T-helper 1 cell (primary cell): ENCODE data around the gene SLC38A10.
"Not testable (repeated sequence)": the region's sequence is repeated elsewhere in the genome, so short reads cannot be mapped to it uniquely, and the experiment has no call there.

Experiments
- DNase-seq, 5 donors: peaks; one replicate each; pipeline ENCODE4 v3.0.0-alpha.2; 2012 to 2020

Gene SLC38A10

GRCh38 chr17:81310949-81311550 lies 15.9 kb upstream of the SLC38A10 start:
- no peak for DNase-seq

- DNase-seq = no peak
Measured at GRCh38 chr17:81309859-81310839, 15.0 kb upstream of the SLC38A10 start.

- peak in 1 of 5 donors; percentile 35 for DNase-seq
Measured at GRCh38 chr17:81309140-81309858, 14.2 kb upstream of the SLC38A10 start.

DNA sequence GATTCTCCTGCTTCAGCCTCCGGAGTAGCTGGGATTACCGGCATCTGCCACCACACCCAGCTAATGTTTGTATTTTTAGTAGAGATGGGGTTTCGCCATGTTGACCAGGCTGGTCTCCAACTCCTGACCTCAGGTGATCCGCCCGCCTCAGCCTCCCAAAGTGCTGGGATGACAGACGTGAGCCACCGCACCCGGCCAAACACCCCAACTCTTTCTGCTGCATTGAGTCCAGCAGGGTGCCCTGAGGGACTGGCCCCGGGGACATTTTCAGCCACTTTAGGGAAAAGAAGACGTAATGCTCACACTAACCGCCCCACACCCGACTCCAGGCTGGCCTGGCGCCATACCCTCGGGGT lies 13.7 kb upstream of the SLC38A10 start:
- not testable (repeated sequence) for DNase-seq

- no peak for DNase-seq
Measured at GRCh38 chr17:81307636-81308560, 12.8 kb upstream of the SLC38A10 start.

- no peak for DNase-seq
Measured at GRCh38 chr17:81306898-81307510, 11.9 kb upstream of the SLC38A10 start.

DNA sequence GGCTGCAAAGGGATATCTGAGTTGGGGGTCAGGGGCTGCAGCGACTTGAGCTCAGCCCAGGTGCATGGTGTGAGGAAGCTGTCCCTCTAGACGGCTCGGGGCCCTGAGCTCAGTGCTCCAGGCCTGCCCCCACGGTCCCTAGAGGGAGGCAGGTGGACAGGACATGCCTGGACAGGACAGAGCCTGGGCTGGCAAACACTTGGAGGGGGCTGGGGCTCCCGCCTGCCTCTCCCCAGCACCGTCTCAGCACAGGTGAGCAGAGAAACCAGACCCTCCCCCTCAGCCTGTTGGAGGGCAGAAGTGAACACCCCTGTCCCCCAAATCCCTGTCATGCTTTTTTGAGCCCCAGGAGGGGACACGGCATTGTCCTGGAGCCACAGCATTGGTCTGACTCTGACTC lies 11.4 kb upstream of the SLC38A10 start:
- no peak for DNase-seq

GRCh38 chr17:81305051-81305630 lies 10.0 kb upstream of the SLC38A10 start:
- no peak for DNase-seq

DNA sequence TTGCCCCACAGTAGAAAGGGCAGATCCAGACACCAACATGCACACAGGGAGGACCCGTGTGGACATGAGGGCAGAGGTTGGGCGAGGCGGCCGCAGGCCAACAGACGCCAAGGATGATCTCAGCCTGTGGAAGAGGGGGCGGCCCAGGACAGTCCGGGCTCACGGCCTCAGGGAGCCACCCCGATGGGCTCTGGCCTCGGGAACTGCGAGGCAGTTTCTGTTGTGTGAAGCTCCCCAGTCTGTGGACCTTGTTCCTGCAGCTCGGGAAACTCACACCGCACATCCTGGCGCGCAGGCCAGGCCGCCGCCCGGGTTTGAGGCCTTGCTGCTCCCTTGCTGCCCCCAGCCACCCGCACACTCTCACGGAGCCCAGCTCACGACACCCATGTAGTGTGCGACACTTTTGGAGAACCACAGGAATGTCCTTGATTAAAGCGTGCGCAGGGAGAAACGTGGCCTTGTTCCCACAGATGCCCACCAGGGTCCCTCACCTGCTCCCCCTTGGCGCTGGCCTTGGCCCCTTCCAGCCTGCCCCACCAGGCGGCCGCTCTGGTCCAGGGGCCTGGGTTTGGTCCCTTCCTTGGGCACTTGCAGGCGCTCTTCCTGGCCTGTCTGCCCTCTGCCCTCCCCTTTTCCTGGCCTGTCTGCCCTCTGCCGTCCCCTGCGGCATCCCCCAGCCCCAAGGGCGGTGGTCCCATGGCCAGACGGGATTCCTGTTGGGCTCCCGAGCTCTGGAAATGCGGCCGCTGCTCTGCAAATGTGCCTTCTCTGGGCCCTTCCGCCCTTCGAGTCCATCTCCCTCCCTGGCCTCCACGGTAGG lies 9.3 kb upstream of the SLC38A10 start:
- no peak for DNase-seq

- DNase-seq = no peak
Measured at GRCh38 chr17:81303385-81303784, 8.3 kb upstream of the SLC38A10 start.

DNA sequence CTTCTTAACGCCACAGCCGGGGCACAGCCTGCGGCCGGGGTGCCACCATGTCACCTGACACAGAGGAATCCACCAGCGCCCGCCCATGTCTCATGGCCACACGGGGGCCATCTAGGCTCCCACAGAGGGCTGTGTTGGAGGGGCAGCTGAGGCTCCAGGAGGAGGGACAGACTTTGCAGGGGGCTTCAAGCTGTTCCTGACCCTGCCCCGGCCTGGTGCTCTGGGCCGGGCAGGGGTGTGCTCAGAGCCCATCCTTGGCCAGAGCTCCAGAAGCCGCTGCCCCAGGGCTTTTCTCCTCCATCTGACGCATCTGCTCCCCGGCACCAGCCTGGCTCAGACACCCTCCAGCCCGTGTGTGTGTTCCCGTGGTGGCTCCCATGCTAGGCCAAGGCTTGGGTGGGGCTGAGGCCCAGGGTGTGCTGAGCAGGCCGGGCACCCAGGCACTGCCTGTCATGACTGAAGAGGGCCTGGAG lies 7.8 kb upstream of the SLC38A10 start:
- DNase-seq = no peak

DNA sequence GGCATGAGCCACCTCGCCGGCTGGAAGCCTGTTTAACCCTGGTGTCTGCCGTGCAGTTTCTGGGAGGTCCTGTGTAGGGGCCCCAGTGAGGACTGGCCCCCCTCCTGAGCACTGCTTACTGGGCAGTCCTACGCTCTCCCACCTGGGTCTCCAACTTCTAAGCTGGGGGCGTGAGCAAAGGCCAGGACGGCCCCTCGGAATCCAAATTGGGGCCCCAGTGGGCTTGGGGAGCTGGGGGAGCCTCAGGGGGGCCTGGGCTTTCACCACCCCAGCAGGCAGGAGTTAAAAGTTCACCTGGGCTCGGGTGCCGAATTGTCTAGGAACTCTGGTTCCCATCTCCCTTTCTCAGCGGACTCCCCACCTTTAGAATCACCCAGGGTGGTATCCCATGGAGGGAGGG lies 7.2 kb upstream of the SLC38A10 start:
- no peak for DNase-seq

DNA sequence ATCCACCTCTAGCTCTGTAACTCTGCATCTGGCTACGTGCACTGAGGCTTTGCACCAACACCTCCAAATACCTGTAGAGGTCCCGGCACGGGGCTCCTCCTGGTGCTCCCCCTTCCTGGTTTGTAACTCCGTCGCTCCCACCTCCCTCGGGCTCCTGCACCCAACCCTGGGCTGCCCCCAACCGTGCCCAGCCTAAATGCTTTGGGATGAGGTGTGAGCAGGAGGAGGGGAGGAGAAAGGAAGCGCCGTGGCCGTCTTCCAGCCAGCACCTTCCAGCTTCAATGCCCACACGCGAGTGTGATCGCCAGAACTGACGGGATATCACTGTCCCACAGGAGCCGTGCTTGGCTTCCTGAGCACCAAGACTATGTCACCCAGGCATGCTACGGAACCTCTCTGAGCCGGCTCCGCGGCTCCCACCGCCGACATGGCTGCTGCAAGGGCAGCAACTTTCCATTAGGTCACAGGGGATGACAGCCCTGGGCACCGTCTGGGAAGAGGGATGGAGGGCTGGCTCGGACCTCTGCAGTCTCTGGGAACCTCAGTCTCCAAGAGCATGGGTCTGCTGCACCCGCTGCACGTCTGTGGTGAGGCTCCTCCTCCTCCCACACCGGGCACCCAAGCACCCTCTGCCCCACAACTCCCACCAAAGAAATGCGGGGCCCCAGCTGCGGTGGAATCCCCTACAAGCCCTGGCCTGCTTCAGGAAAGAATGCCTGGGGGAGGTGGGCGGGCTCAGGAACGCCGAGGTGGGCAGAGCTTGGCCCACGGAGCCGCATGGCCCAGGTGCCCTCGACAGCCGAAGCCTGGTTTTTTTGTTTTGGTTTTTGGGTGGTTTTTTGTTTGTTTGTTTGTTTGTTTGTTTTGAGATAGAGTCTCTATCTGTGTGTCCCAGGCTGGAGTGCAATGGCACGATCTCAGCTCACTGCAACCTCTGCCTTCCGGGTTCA lies 6.4 kb upstream of the SLC38A10 start:
- DNase-seq = no peak

DNA sequence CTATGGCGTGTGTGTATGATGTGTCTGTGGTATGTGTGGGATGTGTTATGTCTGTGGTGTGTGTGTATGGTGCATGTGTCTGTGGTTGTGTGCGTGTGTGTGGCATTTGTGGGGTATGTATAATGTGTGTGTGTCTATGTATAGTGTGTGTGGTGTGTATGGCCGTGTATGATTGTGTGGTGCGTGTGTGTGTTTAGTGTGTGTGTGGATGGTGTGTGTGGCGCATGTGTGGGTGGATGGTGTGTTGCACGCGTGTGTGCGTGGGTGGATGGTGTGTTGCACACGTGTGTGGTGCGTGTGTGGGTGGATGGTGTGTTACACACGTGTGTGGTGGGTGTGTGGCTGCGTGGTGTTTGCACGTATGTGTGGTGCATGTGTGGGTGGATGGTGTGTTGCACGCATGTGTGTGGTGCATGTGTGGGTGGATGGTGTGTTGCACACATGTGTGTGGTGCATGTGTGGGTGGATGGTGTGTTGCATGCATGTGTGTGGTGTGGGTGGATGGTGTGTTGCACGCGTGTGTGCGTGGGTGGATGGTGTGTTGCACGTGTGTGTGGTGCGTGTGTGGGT lies 5.6 kb upstream of the SLC38A10 start:
- DNase-seq = no peak

DNA sequence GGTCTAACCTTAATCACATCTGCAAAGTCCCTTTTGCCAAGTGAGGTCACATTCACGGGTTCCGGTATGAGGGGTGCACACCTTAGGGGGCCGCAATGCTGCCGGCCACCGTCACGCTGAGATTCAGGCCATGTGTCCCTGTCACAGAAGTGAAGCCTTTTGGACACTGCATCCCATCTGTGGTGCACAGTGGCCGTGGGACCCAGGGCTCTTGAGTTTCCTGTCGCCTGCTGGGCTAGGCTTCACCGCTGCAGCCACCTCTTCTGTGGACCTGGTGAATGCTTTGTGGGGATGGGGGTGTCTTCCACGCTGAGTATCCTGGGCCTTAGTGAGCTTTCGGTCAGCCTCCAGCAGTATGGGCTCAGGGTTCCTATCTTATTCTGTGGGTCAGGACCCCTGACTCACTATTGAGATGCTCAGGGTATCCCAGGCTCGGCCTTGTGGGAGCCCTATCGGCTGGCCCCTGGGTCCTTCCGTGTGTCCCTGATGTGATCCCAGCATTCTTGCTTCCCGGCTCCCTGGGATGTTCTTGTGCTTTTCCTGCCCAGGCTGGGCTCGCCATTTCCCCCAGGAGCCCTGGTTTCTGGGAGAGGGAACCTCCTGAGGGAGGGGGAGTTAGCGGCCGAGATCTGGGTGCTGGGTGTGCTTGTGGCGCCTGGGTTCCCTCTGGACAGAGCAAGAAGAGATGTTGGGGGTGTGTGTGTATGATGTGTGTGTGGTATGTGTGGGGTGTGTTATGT lies 4.9 kb upstream of the SLC38A10 start:
- DNase-seq = no peak

GRCh38 chr17:81298991-81299738 lies 4.1 kb upstream of the SLC38A10 start:
- DNase-seq = no peak

- no peak for DNase-seq
Measured at GRCh38 chr17:81298325-81298990, 3.4 kb upstream of the SLC38A10 start.
